Colonic mucosa (tissue), 4 donors: ENCODE measurements around the gene GPR33. TPM values are rescaled to one million over a fixed set of nuclear protein-coding genes. Genes with fewer than 3 reads are reported as not detected.
"Not testable (repeated sequence)": the region's sequence is repeated elsewhere in the genome, so short reads cannot be mapped to it uniquely, and the experiment has no call there.

Experiments
- DNase-seq: peaks from one replicate; pipeline ENCODE4 v3.0.0-alpha.2; 2020
- H3K27ac ChIP-seq: fragments of 200-600 bp; one replicate; pipeline ENCODE4 v1.8.0; 2021
- H3K27me3 ChIP-seq: fragments of 200-600 bp; one replicate; pipeline ENCODE4 v1.8.0; 2021
- H3K36me3 ChIP-seq: fragments of 200-600 bp; one replicate; pipeline ENCODE4 v1.8.0; 2021
- H3K4me1 ChIP-seq: fragments of 200-600 bp; one replicate; pipeline ENCODE4 v1.8.0; 2021; ENCODE audit warnings: mild to moderate bottlenecking
- H3K4me3 ChIP-seq: fragments of 200-600 bp; one replicate; pipeline ENCODE4 v1.8.0; 2021
- H3K9ac ChIP-seq, 2 donors: one replicate each; pipeline ENCODE4 v1.7.0; 2013; ENCODE audit warnings: control low read depth in 2 of 2, low read depth in 2 of 2, low read length in 2 of 2
- H3K9me3 ChIP-seq: fragments of 200-600 bp; one replicate; pipeline ENCODE4 v1.8.0; 2021
- CTCF ChIP-seq: fragments of 200-600 bp; IDR thresholded peaks from one replicate; pipeline ENCODE4 v1.8.0; 2022; ENCODE audit warnings: antibody characterized with exemption, mild to moderate bottlenecking
- intact Hi-C: fragments of 100-400 bp; cut with DNase I; formaldehyde crosslinking; loops from one replicate; pipeline ENCODE4 v1.14.1; 2022
- total RNA-seq, 2 donors: library from RNA; stranded (reverse); fragmentation: NEBNext Ultra II Directional in 1 of 2; extraction: Animal tissue kit (Norgen Biotek cat#: 25700) in 1 of 2; gene quantifications; one replicate each; pipeline ENCODE4 v1.2.1, GENCODE V29; 2021
- donor health status: healthy.
- donor health status: DM: no; HTN: no; CAD: no.
- donor health status: DM: no; HTN: no; CAD: no.

The GPR33 gene
- total RNA-seq, 2 donors from 2014 or later, result not detected

- Histone ChIP-seq H3K36me3 (no peaks in the 10 kb centered on the region), H3K4me1 (no peaks in the 10 kb centered on the region), H3K4me3 (no peak overlapping the region), H3K9me3 (no peaks in the 10 kb centered on the region), H3K27me3 (no peaks in the 10 kb centered on the region), H3K9ac (no peak overlapping the region), H3K27ac (no peak overlapping the region)
- no peak for DNase-seq
- no peak for TF ChIP-seq CTCF
- intact Hi-C loops, result no loop called here
Measured at GRCh38 chr14:31440280-31440679, 47.6 kb downstream of the GPR33 start.

GRCh38 chr14:31439561-31439960 lies 48.3 kb downstream of the GPR33 start:
- intact Hi-C loops, result no loop called here
- Histone ChIP-seq H3K9me3 (no peaks in the 10 kb centered on the region), H3K27ac (no peak overlapping the region), H3K4me3 (no peak overlapping the region), H3K4me1 (no peaks in the 10 kb centered on the region), H3K27me3 (no peaks in the 10 kb centered on the region), H3K36me3 (no peaks in the 10 kb centered on the region), H3K9ac (no peak overlapping the region)
- DNase-seq, result no peak
- TF ChIP-seq CTCF, result no peak

GRCh38 chr14:31437045-31437691 lies 50.7 kb downstream of the GPR33 start:
- H3K9ac ChIP-seq, H3K4me3 ChIP-seq, H3K36me3 ChIP-seq, H3K4me1 ChIP-seq, H3K27me3 ChIP-seq, H3K9me3 ChIP-seq, H3K27ac ChIP-seq, intact Hi-C loops, DNase-seq: not testable (repeated sequence)

GRCh38 chr14:31435276-31435675 lies 52.6 kb downstream of the GPR33 start:
- intact Hi-C loops, result no loop called here
- no peak overlapping the region for H3K4me3 ChIP-seq

More at GRCh38 chr14:31435276-31435675, 52.6 kb downstream of the GPR33 start:
- Histone ChIP-seq H3K36me3 (no peaks in the 10 kb centered on the region), H3K27me3 (no peaks in the 10 kb centered on the region), H3K27ac (no peak overlapping the region), H3K4me1 (no peaks in the 10 kb centered on the region), H3K9ac (no peak overlapping the region), H3K9me3 (no peaks in the 10 kb centered on the region)
- DNase-seq, result no peak
- TF ChIP-seq CTCF, result no peak

Other genes with a start within 250 kb of the GPR33 start
- 10 to 100 TPM; 45.5 to 58.2 TPM for gene HEATR5A, start 67.5 kb downstream of the GPR33 start, total RNA-seq
- 10 to 100 TPM; 13.7 to 16.2 TPM for gene DTD2, start 30.5 kb downstream of the GPR33 start, total RNA-seq
- gene NUBPL, start 73.4 kb upstream of the GPR33 start, total RNA-seq, result 10 to 100 TPM; 13.3 to 14.0 TPM